Upper lobe of right lung (tissue), 1 donor: ENCODE data around the gene TFRC. TPM values are rescaled to one million over a fixed set of nuclear protein-coding genes. Genes with fewer than 3 reads are reported as not detected.
"Not testable (repeated sequence)": the region's sequence is repeated elsewhere in the genome, so short reads cannot be mapped to it uniquely, and the experiment has no call there.

Experiments
- ATAC-seq: fragments of 200-7000 bp; cut with Tn5 transposase; one replicate; pipeline ENCODE4 v1.9.1; 2020; ENCODE audit warnings: mild to moderate bottlenecking, moderate library complexity
- DNase-seq: peaks from one replicate; pipeline ENCODE4 v3.0.0-alpha.2; 2020
- H3K27ac ChIP-seq: fragments of 200-600 bp; one replicate; pipeline ENCODE4 v1.8.0; 2022
- H3K27me3 ChIP-seq: fragments of 200-600 bp; one replicate; pipeline ENCODE4 v1.8.0; 2022; ENCODE audit warnings: mild to moderate bottlenecking
- H3K36me3 ChIP-seq: fragments of 200-600 bp; one replicate; pipeline ENCODE4 v1.8.0; 2022
- H3K4me1 ChIP-seq: fragments of 200-600 bp; one replicate; pipeline ENCODE4 v1.8.0; 2022
- H3K4me3 ChIP-seq: fragments of 200-600 bp; one replicate; pipeline ENCODE4 v1.8.0; 2022; ENCODE audit warnings: mild to moderate bottlenecking
- H3K9me3 ChIP-seq: fragments of 200-600 bp; one replicate; pipeline ENCODE4 v1.8.0; 2022
- intact Hi-C: fragments of 100-400 bp; cut with DNase I; formaldehyde crosslinking; loops from one replicate; pipeline ENCODE4 v1.11.0; 2022
- total RNA-seq: library from RNA; stranded (reverse); fragmentation: NEBNext Ultra II Directional; extraction: Animal tissue kit (Norgen Biotek cat#: 25700); gene quantifications from one replicate; pipeline ENCODE4 v1.2.1, GENCODE V29; 2021
- TF ChIP-seq, protein P1 (sequence below): fragments of 200-600 bp; IDR thresholded peaks from one replicate; pipeline ENCODE4 v1.8.0; 2022; ENCODE audit warnings: antibody characterized with exemption
- donor health status: DM: no; HTN: yes; CAD: no; lungs with severe emphysema.

Gene TFRC
- total RNA-seq, 1 donor from 2014 or later = 248 TPM

DNA sequence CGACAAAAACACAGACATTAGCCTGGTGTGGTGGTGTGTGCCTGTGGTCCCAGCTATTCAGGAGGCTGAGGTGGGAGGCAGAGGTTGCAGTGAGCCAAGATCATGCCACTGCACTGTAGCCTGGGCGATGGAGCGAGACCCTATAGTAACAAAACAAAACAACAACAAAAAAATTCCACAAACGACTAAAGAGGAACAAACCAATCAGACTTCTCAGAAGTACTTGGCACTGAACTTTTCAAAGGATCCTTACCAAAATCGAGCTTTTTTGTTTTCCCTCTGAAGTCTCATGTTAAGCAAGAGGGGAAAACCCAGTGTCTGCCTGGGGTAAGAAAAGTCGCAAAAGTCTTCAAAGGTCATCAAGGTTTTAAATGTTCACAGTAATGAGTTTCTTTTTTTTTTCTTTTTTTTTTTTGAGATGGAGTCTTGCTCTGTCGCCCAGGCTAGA lies 30.1 kb upstream of the TFRC start:
- H3K9me3 ChIP-seq = no peaks in the 10 kb centered on the region
- no peak overlapping the region for H3K27ac ChIP-seq
- no peaks in the 10 kb centered on the region for H3K27me3 ChIP-seq
- intact Hi-C loops = no loop called here
- no peak overlapping the region for H3K4me3 ChIP-seq
- no peaks in the 10 kb centered on the region for H3K4me1 ChIP-seq
- peak; percentile 63 for ATAC-seq
- TF ChIP-seq, protein P1, sequence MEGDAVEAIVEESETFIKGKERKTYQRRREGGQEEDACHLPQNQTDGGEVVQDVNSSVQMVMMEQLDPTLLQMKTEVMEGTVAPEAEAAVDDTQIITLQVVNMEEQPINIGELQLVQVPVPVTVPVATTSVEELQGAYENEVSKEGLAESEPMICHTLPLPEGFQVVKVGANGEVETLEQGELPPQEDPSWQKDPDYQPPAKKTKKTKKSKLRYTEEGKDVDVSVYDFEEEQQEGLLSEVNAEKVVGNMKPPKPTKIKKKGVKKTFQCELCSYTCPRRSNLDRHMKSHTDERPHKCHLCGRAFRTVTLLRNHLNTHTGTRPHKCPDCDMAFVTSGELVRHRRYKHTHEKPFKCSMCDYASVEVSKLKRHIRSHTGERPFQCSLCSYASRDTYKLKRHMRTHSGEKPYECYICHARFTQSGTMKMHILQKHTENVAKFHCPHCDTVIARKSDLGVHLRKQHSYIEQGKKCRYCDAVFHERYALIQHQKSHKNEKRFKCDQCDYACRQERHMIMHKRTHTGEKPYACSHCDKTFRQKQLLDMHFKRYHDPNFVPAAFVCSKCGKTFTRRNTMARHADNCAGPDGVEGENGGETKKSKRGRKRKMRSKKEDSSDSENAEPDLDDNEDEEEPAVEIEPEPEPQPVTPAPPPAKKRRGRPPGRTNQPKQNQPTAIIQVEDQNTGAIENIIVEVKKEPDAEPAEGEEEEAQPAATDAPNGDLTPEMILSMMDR = no peak
- DNase-seq = no peak
- no peaks in the 10 kb centered on the region for H3K36me3 ChIP-seq

DNA sequence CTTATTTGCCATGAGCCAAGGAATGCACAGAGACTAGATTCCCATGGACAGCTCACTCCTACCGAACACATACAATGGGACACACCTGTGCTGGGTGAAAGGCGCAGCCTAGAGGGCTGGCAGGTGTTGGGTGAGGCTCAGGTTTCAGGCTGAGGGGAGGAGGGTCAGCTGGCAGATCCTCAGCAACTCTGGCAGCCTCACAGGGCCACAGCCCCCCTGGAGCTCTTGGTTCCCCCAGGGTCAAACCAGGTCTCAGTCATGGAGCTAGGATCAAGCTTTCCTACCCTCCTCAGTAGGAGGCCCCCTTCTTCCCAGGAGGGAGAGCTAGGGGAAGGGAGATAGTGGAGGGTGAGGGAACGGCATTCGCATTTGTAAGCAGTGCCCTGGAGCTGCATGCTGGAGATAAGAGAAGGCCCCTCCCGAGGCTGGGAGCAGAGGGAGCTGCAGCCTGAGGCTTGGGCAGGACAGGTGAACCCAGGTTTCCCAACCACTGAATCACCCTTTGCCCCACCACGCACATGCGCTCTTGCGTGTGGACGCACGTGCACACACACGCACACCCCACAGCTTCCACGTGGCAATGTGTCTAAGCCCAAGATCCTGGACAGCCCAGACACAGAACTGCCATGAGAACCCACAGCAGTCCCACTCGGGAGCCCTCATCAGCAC lies 26.3 kb upstream of the TFRC start:
- no peaks in the 10 kb centered on the region for H3K27me3 ChIP-seq
- H3K9me3 ChIP-seq = no peaks in the 10 kb centered on the region
- no peak for ATAC-seq
- H3K27ac ChIP-seq = no peak overlapping the region
- no peak for DNase-seq
- intact Hi-C loops = no loop called here
- H3K36me3 ChIP-seq = no peaks in the 10 kb centered on the region
- no peaks in the 10 kb centered on the region for H3K4me1 ChIP-seq
- H3K4me3 ChIP-seq = no peak overlapping the region
- TF ChIP-seq, protein P1 = no peak

- H3K4me1 ChIP-seq, DNase-seq, intact Hi-C loops, H3K9me3 ChIP-seq, H3K27me3 ChIP-seq, H3K27ac ChIP-seq, H3K4me3 ChIP-seq, H3K36me3 ChIP-seq, ATAC-seq: not testable (repeated sequence)
These were observed 22.8 kb upstream of the TFRC start for GRCh38 chr3:196104707-196105106.

DNA sequence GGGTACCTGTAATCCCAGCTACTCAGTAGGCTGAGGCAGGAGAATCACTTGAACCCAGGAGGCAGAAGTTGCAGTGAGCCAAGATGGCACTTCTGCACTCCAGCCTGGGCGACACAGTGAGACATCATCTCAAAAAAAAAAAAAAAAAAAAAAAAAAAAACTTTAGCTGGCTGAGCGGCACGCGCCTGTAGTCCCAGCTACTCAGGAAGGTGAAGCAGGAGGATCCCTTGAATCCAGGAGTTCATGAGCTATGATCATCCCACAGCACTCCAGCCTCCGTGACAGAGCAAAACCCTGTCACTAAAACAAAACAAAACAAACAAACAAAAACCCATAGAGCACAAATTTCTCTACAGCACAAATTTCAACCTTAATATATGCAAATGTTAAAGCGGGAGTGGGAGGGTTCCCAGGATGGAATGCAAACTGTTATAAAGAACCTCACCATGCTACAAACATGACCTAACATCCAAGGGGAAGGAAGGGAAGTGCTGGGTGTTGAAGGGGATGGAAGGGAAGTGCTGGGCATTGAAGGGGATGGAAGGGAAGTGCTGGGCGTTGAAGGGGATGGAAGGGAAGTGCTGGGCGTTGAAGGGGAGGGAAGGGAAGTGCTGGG lies 16.6 kb upstream of the TFRC start:
- H3K36me3 ChIP-seq, intact Hi-C loops, H3K9me3 ChIP-seq, H3K27me3 ChIP-seq, H3K27ac ChIP-seq, H3K4me3 ChIP-seq, ATAC-seq, H3K4me1 ChIP-seq, DNase-seq: not testable (repeated sequence)

GRCh38 chr3:196097373-196098154 lies 15.7 kb upstream of the TFRC start:
- no peak for DNase-seq
- ATAC-seq = no peak
- Histone ChIP-seq H3K36me3 (no peaks in the 10 kb centered on the region), H3K4me3 (no peak overlapping the region), H3K27ac (no peak overlapping the region), H3K27me3 (no peaks in the 10 kb centered on the region), H3K4me1 (no peaks in the 10 kb centered on the region), H3K9me3 (no peaks in the 10 kb centered on the region)
- intact Hi-C loops = no loop called here
- TF ChIP-seq, protein P1 = no peak

DNA sequence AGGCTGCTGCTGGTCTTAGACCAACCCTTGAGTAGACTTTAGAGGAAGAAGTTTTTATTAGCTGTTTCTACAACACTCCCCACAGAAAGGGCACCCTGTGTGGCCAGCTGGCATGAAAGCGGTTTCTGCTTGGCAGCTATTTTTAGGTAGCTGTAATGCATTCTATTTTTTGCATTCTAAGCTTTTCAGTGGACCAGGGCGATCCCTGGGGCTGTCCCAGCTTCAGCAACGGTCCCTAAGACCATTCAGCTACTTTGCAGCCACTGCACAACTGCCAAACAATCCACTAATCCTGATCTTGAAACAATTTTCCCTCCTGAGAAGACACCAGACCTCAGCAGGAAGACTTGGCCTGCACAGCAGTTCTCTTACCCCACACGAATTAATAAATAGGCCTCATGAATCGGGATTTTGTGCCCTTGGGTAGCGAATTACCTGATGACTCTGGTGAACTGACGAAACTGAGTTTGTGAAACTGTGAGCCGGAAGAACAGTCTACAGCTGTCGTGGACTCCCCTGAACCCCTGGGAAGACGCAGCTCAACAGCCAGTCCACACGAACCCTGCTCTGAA lies 14.6 kb upstream of the TFRC start:
- H3K27me3 ChIP-seq = no peaks in the 10 kb centered on the region
- TF ChIP-seq, protein P1 = no peak
- DNase-seq = no peak
- H3K4me3 ChIP-seq = no peak overlapping the region
- H3K4me1 ChIP-seq = no peaks in the 10 kb centered on the region
- H3K36me3 ChIP-seq = no peaks in the 10 kb centered on the region
- no peak overlapping the region for H3K27ac ChIP-seq
- intact Hi-C loops = no loop called here
- peak; percentile 32 for ATAC-seq
- H3K9me3 ChIP-seq = no peaks in the 10 kb centered on the region
